ENCODE data around the gene PDZD4.

PDZD4 gene

DNA sequence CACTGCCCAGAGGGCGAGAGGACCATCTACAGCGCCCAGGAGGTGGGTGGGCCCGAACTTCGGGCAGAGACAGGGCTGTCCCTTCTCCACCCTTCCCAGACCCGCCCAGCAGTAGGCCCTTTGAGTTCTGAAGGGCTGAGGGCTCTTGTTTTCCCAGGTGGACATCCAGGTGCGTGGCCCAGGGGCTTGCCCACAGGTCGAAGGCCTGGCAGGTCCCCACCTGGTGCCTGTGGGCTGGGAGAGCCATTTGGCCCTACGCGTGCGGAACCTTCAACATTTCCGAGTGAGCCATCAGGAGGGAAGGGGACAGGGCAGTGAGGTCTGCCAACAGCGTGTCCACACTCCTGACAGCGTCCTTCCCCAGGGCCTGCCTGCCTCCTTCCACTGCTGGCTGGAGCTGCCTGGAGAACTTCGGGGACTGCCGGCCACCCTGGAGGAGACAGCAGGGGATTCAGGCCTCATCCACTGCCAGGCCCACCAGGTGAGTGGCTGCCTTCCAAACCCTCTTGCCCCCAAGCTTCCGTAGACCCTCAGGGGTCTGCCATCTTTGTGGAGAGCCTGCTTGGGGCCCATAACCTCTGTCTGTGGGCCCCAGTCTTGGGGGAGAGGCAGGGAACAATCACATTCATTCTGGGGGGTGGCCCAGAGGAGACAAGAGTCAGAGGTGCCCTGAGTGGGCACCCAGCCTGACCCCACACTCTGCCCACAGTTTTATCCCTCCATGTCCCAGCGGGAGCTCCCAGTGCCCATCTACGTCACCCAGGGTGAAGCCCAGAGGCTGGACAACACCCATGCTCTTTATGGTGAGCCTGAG, 59.5 kb downstream of the PDZD4 start:
- DNase-seq (ENCODE audit: low read depth), result no peak

- no peak for DNase-seq (ENCODE audit: low read depth)
These were observed 60.3 kb downstream of the PDZD4 start for GRCh38 chrX:153769865-153770600.

DNA sequence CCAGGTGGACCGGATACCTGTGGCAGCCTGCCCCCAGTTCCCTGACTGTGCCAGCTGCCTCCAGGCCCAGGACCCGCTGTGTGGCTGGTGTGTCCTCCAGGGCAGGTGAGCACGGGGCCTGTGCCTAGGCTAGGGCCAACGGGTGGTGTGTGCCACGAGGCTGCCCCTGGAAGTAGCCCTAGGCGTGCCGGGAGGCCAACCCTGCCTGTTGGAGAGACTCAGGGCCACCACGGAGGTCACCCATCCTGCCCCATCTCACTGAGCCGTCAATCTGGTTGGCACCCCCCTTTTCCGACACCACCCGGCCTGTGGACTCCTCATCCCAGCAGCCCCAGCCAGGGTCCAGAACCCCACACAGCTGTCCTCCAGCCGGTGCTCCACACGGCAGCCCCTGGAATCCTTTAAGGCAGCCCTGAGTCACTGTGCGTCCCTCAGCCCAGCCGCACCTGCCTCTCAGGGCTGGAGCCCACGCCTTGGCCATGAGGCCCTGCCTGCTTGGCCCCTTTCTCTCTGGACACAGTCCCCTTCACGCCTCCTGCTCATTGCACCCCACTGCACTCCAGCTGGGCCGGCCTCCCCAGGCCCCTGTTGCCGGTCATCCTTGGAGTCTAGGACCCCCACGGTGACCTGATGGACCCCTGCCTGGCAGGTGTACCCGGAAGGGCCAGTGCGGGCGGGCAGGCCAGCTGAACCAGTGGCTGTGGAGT, 61.0 kb downstream of the PDZD4 start:
- DNase-seq (ENCODE audit: low read depth), result no peak

DNA sequence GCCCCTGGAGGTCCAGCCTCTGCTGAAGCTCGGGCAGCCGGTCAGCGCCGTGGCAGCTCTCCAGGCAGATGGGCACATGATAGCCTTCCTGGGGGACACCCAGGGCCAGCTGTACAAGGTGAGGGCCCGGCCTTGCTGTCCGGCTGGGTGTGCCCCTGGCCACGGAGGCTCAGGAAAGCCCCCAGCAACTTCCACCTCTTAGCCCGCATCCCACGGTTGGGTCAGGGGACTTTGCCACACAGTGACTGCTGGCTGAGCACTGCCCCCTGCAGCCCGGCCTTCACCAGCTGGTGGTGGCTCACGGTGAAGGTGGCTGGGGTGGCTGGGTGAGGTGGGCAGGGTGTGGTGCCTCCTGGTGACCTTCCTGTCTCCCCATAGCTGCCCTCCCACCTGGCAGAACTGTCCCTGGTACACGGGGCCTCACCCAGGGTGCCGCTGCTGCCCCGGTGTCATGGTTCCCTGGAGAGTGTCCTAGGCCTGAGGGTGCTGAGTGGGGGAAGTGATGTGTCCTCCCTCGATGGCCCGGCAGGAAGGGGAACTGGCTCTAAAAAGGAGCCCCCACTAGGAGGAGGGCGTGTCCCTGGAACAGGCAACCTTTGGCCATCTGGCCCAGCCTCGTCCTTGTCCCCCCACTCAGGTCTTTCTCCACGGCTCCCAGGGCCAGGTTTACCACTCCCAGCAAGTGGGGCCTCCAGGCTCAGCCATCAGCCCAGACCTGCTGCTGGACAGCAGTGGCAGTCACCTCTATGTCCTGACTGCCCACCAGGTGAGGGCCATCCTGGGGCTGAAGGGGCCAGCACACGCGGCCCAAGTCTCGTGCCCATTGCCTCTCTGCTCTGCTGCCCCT, 61.8 kb downstream of the PDZD4 start:
- no peak for DNase-seq (ENCODE audit: low read depth)

GRCh38 chrX:153767674-153768055, 62.7 kb downstream of the PDZD4 start:
- no peak for DNase-seq (ENCODE audit: low read depth)

DNA sequence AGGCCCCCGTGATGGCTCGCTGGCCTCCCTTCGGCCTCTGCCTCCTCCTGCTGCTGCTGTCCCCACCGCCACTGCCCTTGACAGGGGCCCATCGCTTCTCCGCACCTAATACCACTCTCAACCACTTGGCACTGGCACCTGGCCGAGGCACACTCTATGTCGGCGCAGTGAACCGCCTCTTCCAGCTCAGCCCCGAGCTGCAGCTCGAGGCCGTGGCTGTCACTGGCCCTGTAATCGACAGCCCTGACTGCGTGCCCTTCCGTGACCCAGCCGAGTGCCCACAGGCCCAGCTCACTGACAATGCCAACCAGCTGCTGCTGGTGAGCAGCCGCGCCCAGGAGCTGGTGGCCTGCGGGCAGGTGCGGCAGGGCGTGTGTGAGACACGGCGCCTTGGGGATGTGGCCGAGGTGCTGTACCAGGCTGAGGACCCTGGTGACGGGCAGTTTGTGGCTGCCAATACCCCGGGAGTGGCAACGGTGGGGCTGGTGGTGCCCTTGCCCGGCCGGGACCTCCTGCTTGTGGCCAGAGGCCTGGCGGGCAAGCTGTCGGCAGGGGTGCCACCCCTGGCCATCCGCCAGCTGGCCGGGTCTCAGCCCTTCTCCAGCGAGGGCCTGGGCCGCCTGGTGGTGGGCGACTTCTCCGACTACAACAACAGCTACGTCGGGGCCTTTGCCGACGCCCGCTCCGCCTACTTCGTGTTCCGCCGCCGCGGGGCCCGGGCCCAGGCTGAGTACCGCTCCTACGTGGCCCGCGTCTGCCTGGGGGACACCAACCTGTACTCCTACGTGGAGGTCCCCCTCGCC, 63.3 kb downstream of the PDZD4 start:
- no peak for DNase-seq (ENCODE audit: low read depth)

- peak; percentile 18 for DNase-seq (ENCODE audit: low read depth)
These were observed 64.1 kb downstream of the PDZD4 start for GRCh38 chrX:153766098-153766817.

- DNase-seq (ENCODE audit: low read depth), result no peak
These were observed 64.9 kb downstream of the PDZD4 start for GRCh38 chrX:153765138-153766079.

- no peak for DNase-seq (ENCODE audit: low read depth)
These were observed 65.6 kb downstream of the PDZD4 start for GRCh38 chrX:153764786-153765137.

GRCh38 chrX:153763989-153764755, 66.2 kb downstream of the PDZD4 start, which contains the start of gene PLXNB3:
TSS of gene PLXNB3 (plus strand) at chrX:153764249. CDS start at chrX:153765536, 1,287 bp downstream.
- peak; percentile 53 for DNase-seq (ENCODE audit: low read depth)

DNA sequence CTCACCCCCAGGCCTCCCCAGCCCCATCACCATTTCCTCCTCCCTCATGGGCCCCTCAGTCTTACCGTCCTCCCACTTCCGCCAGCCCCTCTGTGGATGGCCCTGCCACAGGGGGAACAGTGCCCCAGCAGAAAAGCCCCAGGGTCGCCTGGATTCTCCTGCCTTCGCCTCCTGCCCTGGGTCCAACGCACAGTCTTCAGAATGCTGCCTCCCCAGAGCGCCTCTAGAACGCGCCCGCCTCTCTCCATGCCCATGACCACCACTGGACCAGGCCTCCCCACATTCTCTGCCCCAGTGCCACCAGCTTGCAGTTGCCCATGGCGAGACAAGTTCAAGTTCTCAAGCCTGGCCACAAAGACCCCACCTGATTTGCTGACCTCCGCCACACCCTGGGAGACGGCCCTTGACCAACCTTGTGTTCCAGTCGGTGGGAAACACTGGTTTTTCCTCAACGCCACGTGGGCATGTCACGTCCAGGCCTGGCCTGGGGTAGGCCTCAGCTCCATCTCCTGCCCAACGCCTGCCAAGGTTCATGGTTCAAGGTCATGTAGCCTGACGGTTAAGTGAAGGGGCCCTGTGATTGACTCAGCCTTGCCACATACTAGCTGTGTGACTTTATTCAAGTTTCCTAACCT, 66.9 kb downstream of the PDZD4 start:
- no peak for DNase-seq (ENCODE audit: low read depth)

DNA sequence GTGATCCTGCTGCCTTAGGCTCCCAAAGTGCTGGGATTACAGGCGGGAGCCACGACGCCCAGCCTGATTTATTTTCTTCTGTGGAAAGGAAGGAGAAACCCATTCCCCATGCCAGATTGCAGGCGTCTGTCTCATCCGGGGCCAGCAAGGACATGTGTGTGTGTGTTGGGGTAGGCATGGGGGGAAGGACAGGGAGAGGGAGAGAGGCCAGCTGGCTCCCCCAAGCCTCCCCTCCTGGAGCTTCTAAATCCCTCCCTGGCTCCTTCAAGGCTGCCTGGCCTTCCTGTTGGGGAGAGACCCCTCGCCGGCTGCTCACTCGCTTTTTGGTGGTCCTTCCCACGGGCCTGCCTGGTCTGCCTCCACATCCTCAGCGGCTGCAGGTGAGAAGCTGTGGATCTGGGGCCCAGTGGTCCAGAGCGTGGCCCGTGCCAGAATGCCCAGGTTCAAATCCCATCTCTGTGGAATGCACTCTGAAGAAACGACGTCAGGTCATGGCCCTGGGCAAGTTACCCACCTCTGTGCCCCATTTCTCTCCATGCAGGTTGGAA, 67.6 kb downstream of the PDZD4 start:
- no peak for DNase-seq (ENCODE audit: low read depth)

DNA sequence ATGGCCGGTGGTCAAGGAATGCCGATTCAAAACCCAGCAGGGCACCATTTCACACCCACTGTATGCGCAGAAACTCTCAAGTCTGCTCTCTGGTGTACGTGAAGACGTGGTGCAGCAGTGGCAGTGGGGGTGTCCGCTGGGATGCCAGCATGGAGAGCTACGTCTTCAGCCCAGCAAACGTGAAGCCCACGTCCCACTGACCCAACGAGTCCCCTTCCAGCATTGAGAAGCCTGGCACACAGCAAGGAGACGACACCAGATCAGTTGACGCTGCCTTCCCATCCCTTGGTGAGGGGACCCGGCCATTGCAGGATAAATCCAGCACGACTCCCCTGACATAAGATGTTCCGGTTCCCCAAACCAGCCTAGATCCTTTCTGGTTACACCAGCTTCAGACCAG, 68.5 kb downstream of the PDZD4 start:
- DNase-seq (ENCODE audit: low read depth), result no peak

DNA sequence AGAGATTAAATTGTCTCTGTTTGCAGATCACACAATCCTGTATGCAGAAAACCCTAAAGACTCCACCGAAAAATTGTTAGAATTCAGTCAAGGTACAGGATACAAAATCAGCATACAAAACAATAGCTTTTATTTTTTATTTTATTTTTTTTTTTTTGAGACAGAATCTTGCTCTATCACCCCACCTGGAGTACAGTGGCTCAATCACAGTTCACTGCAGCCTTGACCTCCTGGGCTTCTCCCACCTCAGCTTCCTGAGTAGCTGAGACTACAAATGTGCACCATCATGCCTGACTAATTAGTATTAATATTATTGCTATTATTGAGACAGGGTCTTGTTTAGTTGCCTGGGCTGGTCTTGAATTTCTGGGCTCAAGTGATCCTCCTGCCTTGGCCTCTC, 75.2 kb downstream of the PDZD4 start:
- no peak for DNase-seq (ENCODE audit: low read depth)
